HEK293T (cell line): Measurements from ENCODE around the gene GALNT13.

Source experiments
- CTCF ChIA-PET: fragments of 350-600 bp; formaldehyde crosslinking; extraction: SDS; loops from one replicate; lab custom pipeline; 2021; ENCODE audit warnings: antibody characterized with exemption, inconsistent platforms; lab: Yijun Ruan, JAX
- POLR2A ChIA-PET: fragments of 350-600 bp; formaldehyde crosslinking; extraction: SDS; loops from one replicate; lab custom pipeline; 2020; ENCODE audit warnings: antibody characterized with exemption, inconsistent platforms; lab: Yijun Ruan, JAX
- DNase-seq: peaks from one replicate; pipeline ENCODE4 v3.0.0; 2012; ENCODE audit warnings: mixed read lengths; ENCODE audit errors: extremely low spot score
- CTBP1 ChIP-seq: fragments of 450-650 bp; IDR thresholded peaks from 2 replicates; pipeline ENCODE4 v1.6.1; 2016; ENCODE audit warnings: borderline replicate concordance
- FOXK2 ChIP-seq: fragments of 450-650 bp; IDR thresholded peaks from 2 replicates; pipeline ENCODE4 v1.6.1; 2016; ENCODE audit warnings: mild to moderate bottlenecking
- LEF1 ChIP-seq: fragments of 450-650 bp; IDR thresholded peaks from 2 replicates; pipeline ENCODE4 v1.6.1; 2017; ENCODE audit warnings: mild to moderate bottlenecking, borderline replicate concordance
- NFRKB ChIP-seq: fragments of 450-650 bp; IDR thresholded peaks from 2 replicates; pipeline ENCODE4 v1.6.1; 2016; ENCODE audit warnings: mild to moderate bottlenecking, moderate library complexity
- SP1 ChIP-seq: fragments of 450-650 bp; IDR thresholded peaks from 2 replicates; pipeline ENCODE4 v1.6.1; 2017

Gene GALNT13

GRCh38 chr2:154497019-154497418, 625.3 kb downstream of the GALNT13 start:
- ChIA-PET POLR2A (no interaction called here), CTCF (no interaction called here)
- no peak for TF ChIP-seq NFRKB
- TF ChIP-seq LEF1 = no peak
- TF ChIP-seq SP1 = no peak
- no peak for TF ChIP-seq CTBP1
- no peak for TF ChIP-seq FOXK2
- no peak for DNase-seq
